ENCODE measurements around the gene PLP2.

The PLP2 gene

DNA sequence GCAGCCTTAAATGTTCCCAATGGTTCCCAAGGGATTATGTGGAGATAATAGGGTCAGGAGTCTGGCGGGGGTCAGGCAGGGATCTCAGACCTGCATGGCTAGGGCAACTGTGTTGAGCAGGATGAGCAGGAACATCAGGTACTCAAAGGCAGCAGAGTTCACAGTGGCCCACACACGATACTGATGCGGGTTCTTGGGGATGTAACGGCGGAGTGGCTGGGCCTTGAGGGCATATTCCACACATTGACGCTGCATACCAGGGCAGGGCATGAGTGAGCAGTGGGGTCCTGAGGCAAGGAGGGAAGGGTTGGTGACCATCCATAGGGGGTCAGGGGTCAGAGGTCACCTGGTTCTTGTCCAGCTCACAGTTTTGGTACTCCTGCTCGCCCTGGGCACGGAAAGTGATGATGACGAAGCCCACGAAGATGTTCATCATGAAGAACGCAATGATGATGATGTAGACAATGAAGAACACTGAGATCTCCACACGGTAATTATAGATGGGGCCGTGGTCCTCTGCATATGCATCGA, 43.4 kb downstream of the PLP2 start:
- no peak overlapping the region for H3K9ac ChIP-seq (ENCODE audit: low read length)
- no peaks in the 10 kb centered on the region for H3K27me3 ChIP-seq (ENCODE audit: control insufficient read depth in 1 of 2, insufficient read depth in 2 of 2, low read length in 2 of 2)
- no peak overlapping the region for H3K27ac ChIP-seq (ENCODE audit: low read depth, low read length)
- no peaks in the 10 kb centered on the region for H3K4me1 ChIP-seq (ENCODE audit: insufficient read depth, low read length)
- no peak overlapping the region for H3K4me3 ChIP-seq (ENCODE audit: low read depth in 1 of 2, low read length in 2 of 2)
- H3K9me3 ChIP-seq (ENCODE audit: low read length) = no peaks in the 10 kb centered on the region
- no peaks in the 10 kb centered on the region for H3K36me3 ChIP-seq (ENCODE audit: insufficient read depth, low read length)

GRCh38 chrX:49220100-49220499, 48.4 kb downstream of the PLP2 start:
- Histone ChIP-seq H3K4me3 (ENCODE audit: low read depth in 1 of 2, low read length in 2 of 2) (no peak overlapping the region), H3K36me3 (ENCODE audit: insufficient read depth, low read length) (no peaks in the 10 kb centered on the region)

DNA sequence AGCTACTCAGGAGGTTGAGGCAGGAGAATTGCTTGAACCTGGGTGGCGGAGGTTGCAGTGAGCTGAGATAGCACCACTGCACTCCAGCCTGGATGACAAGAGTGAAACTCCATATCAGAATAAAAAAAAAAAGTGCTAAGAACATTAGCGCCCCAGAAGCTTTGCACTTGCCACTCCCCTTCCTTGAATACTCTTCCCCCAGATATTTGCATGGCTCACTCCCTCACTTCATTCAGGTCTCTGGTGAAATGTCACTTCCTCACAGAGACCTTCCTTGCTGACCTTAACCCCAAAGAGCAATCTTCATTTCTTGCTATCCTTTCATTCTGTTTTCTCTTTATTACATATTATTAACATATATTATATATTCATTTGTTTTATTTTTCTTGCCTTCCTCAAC, 50.2 kb downstream of the PLP2 start:
- no peak overlapping the region for H3K27ac ChIP-seq (ENCODE audit: low read depth, low read length)

More at GRCh38 chrX:49220100-49220499, 48.4 kb downstream of the PLP2 start:
- no peaks in the 10 kb centered on the region for H3K27me3 ChIP-seq (ENCODE audit: control insufficient read depth in 1 of 2, insufficient read depth in 2 of 2, low read length in 2 of 2)
- no peaks in the 10 kb centered on the region for H3K9me3 ChIP-seq (ENCODE audit: low read length)
- no peak overlapping the region for H3K9ac ChIP-seq (ENCODE audit: low read length)
- no peak overlapping the region for H3K27ac ChIP-seq (ENCODE audit: low read depth, low read length)
- H3K4me1 ChIP-seq (ENCODE audit: insufficient read depth, low read length) = no peaks in the 10 kb centered on the region

More for the DNA sequence above, 50.2 kb downstream of the PLP2 start:
- Histone ChIP-seq H3K4me3 (ENCODE audit: low read depth in 1 of 2, low read length in 2 of 2) (no peak overlapping the region), H3K9ac (ENCODE audit: low read length) (no peak overlapping the region), H3K9me3 (ENCODE audit: low read length) (no peaks in the 10 kb centered on the region), H3K4me1 (ENCODE audit: insufficient read depth, low read length) (no peaks in the 10 kb centered on the region), H3K36me3 (ENCODE audit: insufficient read depth, low read length) (no peaks in the 10 kb centered on the region), H3K27me3 (ENCODE audit: control insufficient read depth in 1 of 2, insufficient read depth in 2 of 2, low read length in 2 of 2) (peaks cover 0 to 9% of the 10 kb centered on the region in 2 donors)

All from muscle layer of colon (tissue), 2 donors.